Measurements from ENCODE around the gene ANGPTL2. TPM values are rescaled to one million over a fixed set of nuclear protein-coding genes. Genes with fewer than 3 reads are reported as not detected.

ANGPTL2 gene
- total RNA-seq, 1 donor from 2014 or later, result 1.1 TPM

GRCh38 chr9:127077644-127077946 is 44.8 kb downstream of the ANGPTL2 start:
- no peak for TF ChIP-seq CTCF (conservative IDR thresholded peaks at IDR 0.05; ENCODE audit: low read depth, low read length)
- DNase-seq (ENCODE audit: low read depth), result no peak
- no peak overlapping the region for H3K4me3 ChIP-seq (ENCODE audit: low read depth, low read length)

GRCh38 chr9:127076860-127077643 is 45.4 kb downstream of the ANGPTL2 start:
- H3K4me3 ChIP-seq (ENCODE audit: low read depth, low read length), result no peak overlapping the region
- no peak for TF ChIP-seq CTCF (conservative IDR thresholded peaks at IDR 0.05; ENCODE audit: low read depth, low read length)
- DNase-seq (ENCODE audit: low read depth), result no peak

- no peak for DNase-seq (ENCODE audit: low read depth)
- H3K4me3 ChIP-seq (ENCODE audit: low read depth, low read length), result no peak overlapping the region
- no peak for TF ChIP-seq CTCF (conservative IDR thresholded peaks at IDR 0.05; ENCODE audit: low read depth, low read length)
These were observed 46.6 kb downstream of the ANGPTL2 start for GRCh38 chr9:127075624-127076372.

DNA sequence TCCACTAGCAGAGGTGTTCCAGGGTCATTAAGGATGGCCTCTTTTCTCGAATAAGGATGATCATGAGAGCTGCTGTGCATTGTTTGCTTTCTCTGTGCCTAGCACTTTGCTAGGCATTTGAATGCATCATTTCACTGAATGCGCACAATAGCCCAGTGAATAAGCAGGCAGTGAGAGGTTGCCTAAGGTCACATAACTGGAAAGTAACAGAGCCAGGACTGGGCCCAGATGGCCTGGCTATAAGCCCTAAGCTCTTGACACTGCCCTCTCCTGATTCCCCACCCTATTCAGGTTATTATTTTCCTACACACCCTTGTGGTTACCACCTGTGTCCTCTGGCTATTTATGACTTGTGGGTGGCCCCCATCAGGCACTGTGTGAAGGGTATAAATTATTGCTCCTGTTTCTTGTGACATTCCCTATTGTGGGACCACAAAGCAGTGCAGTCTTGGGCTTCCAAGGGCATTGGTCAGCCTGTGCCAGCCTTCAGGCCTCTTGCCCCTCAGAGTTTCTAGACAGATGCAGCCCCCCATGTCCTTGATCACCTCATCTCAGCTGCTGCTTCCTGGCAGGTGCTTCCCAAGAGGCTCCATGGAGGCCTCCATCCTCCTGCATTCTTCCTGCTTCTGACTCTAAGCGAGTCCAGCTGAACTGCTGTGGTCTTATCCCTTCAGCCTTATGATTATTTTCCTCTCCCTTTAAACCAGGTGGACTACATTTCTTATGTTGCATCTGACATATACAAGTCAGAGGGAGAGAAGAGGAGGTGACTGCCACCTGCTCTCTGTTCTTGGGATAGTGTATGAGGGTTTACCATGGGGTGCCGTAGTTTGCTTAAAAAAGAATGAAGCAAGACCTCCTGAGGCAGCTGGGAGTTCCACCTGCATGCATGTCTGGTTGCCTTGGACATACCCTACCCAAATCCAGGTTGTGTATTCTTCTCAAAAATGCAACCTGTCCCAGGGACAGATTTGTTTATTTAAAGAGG is 47.6 kb downstream of the ANGPTL2 start:
- no peak overlapping the region for H3K4me3 ChIP-seq (ENCODE audit: low read depth, low read length)
- DNase-seq (ENCODE audit: low read depth), result no peak
- TF ChIP-seq CTCF (conservative IDR thresholded peaks at IDR 0.05; ENCODE audit: low read depth, low read length), result no peak

GRCh38 chr9:127067603-127068220 is 54.7 kb downstream of the ANGPTL2 start:
- no peak for DNase-seq (ENCODE audit: low read depth)
- no peak overlapping the region for H3K4me3 ChIP-seq (ENCODE audit: low read depth, low read length)
- TF ChIP-seq CTCF (conservative IDR thresholded peaks at IDR 0.05; ENCODE audit: low read depth, low read length), result no peak

DNA sequence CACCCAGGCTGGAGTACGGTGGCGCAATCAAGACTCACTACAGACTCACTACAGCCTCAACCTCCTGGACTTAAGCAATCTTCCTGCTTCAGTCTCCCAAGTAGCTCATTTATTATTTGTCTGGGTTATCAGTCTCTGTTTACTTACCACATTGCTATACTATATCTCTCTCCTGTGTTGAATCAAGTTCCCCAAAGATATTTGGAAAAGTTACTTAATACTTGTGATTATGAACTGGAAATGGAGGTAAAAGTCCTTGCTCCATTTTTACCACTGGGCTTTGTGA is 55.6 kb downstream of the ANGPTL2 start:
- DNase-seq (ENCODE audit: low read depth), result no peak
- TF ChIP-seq CTCF (conservative IDR thresholded peaks at IDR 0.05; ENCODE audit: low read depth, low read length), result no peak
- no peak overlapping the region for H3K4me3 ChIP-seq (ENCODE audit: low read depth, low read length)

All from epithelial cell of proximal tubule (primary cell).